ENCODE measurements around the gene NTRK2. TPM values are rescaled to one million over a fixed set of nuclear protein-coding genes. Genes with fewer than 3 reads are reported as not detected.
"Not testable (repeated sequence)": the region's sequence is repeated elsewhere in the genome, so short reads cannot be mapped to it uniquely, and the experiment has no call there.

The NTRK2 gene
- total RNA-seq, 1 donor from 2014 or later: 23.8 TPM

- Histone ChIP-seq H3K27ac (no peak overlapping the region), H3K9me3 (no peaks in the 10 kb centered on the region), H3K27me3 (no peaks in the 10 kb centered on the region), H3K4me1 (no peaks in the 10 kb centered on the region), H3K4me3 (no peak overlapping the region), H3K36me3 (no peaks in the 10 kb centered on the region)
- DNase-seq (ENCODE audit: low spot score in 2 of 2): no peak
- no peak for TF ChIP-seq CTCF (IDR thresholded peaks at IDR 0.05)
- intact Hi-C loops (cut with DNase I): no loop called here
These were observed 398.3 kb downstream of the NTRK2 start for GRCh38 chr9:85067792-85068191.

- H3K4me1 ChIP-seq; H3K36me3 ChIP-seq; H3K9me3 ChIP-seq; H3K4me3 ChIP-seq; intact Hi-C loops (cut with DNase I); DNase-seq (ENCODE audit: low spot score in 2 of 2); H3K27me3 ChIP-seq; H3K27ac ChIP-seq: not testable (repeated sequence)
These were observed 399.9 kb downstream of the NTRK2 start for GRCh38 chr9:85069421-85069820.

Data from ascending aorta (tissue), 2 donors.